Type B pancreatic cell (in vitro differentiated cells): ENCODE results near the gene FPR2. TPM values are rescaled to one million over a fixed set of nuclear protein-coding genes. Genes with fewer than 3 reads are reported as not detected.

Experiments
- DNase-seq: peaks from one replicate; pipeline ENCODE4 v3.0.0; 2021; ENCODE audit warnings: mixed read lengths; ENCODE audit not compliant: unreplicated experiment; ENCODE audit errors: extremely low spot score
- H3K27ac Mint-ChIP-seq: 2 replicates; pipeline ENCODE4 v1.8.0; 2021; ENCODE audit warnings: mild to moderate bottlenecking, mixed read lengths
- H3K27me3 Mint-ChIP-seq: 2 replicates; pipeline ENCODE4 v1.8.0; 2021; ENCODE audit warnings: mixed read lengths
- H3K36me3 Mint-ChIP-seq: 2 replicates; pipeline ENCODE4 v1.8.0; 2021; ENCODE audit warnings: mixed read lengths
- H3K4me1 Mint-ChIP-seq: one replicate; pipeline ENCODE4 v1.8.0; 2021; ENCODE audit warnings: mixed read lengths; ENCODE audit not compliant: unreplicated experiment
- H3K4me3 Mint-ChIP-seq: 2 replicates; pipeline ENCODE4 v1.8.0; 2021; ENCODE audit warnings: mild to moderate bottlenecking, mixed read lengths
- H3K9me3 Mint-ChIP-seq: 2 replicates; pipeline ENCODE4 v1.8.0; 2021; ENCODE audit warnings: mixed read lengths
- total RNA-seq: library from RNA; stranded (reverse); gene quantifications from 2 replicates; pipeline ENCODE4 v1.2.1, GENCODE V29; 2021; ENCODE audit warnings: low replicate concordance
- TF ChIP-seq, protein P1 (sequence below): fragments of 200-600 bp; sonication (generic); conservative IDR thresholded peaks from 2 replicates; pipeline ENCODE4 v1.5.0; 2021; ENCODE audit warnings: antibody characterized with exemption, mild to moderate bottlenecking

FPR2 gene
- total RNA-seq, 1 donor from 2014 or later, result not detected

DNA sequence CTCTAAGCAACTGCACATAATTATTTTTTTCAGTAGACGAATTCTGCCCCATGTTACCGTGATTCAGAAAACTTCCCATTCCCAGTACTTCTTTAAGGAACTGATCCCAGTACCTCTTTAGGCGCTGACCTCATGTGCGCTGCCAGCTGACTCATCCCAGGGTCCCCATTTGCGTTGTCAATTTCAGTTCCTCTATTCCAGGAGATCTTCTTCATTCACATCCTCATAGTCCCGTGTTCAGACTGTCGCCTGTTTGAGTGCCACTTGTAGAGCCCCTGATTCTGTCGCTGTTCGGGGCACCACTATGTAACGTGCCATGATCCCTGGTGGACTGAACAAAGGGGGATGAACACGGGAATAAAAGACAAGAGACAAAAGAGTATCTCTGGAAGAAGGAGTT lies 50.4 kb downstream of the FPR2 start:
- Mint-ChIP-seq H3K4me3 (no peak overlapping the region), H3K36me3 (no peaks in the 10 kb centered on the region), H3K27me3 (no peaks in the 10 kb centered on the region), H3K9me3 (peaks cover 4% of the 10 kb centered on the region), H3K4me1 (no peaks in the 10 kb centered on the region), H3K27ac (no peak overlapping the region)
- TF ChIP-seq, protein P1, sequence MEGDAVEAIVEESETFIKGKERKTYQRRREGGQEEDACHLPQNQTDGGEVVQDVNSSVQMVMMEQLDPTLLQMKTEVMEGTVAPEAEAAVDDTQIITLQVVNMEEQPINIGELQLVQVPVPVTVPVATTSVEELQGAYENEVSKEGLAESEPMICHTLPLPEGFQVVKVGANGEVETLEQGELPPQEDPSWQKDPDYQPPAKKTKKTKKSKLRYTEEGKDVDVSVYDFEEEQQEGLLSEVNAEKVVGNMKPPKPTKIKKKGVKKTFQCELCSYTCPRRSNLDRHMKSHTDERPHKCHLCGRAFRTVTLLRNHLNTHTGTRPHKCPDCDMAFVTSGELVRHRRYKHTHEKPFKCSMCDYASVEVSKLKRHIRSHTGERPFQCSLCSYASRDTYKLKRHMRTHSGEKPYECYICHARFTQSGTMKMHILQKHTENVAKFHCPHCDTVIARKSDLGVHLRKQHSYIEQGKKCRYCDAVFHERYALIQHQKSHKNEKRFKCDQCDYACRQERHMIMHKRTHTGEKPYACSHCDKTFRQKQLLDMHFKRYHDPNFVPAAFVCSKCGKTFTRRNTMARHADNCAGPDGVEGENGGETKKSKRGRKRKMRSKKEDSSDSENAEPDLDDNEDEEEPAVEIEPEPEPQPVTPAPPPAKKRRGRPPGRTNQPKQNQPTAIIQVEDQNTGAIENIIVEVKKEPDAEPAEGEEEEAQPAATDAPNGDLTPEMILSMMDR, result no peak
- DNase-seq, result no peak

DNA sequence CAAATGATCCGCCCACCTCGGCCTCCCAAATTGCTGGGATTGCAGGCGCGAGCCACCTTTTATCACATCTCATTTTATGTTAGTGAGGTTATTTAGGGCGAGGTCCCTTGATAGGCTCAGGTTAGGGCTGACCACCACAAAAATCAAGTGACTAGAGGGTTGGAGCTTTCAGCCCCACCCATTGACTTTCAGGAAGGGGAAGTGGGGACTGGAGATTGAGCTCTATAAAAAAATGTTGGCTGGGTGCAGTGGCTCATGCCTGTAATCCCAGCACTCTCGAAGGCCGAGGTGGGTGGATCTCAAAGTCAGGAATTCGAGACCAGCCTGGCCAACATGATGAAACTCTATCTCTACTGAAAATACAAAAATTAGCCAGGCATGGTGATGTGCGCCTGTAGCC lies 54.1 kb downstream of the FPR2 start:
- no peak overlapping the region for H3K4me3 Mint-ChIP-seq
- DNase-seq, result no peak
- H3K4me1 Mint-ChIP-seq, result no peaks in the 10 kb centered on the region
- H3K27ac Mint-ChIP-seq, result no peak overlapping the region
- H3K36me3 Mint-ChIP-seq, result no peaks in the 10 kb centered on the region
- no peaks in the 10 kb centered on the region for H3K27me3 Mint-ChIP-seq
- TF ChIP-seq, protein P1, result no peak
- no peaks in the 10 kb centered on the region for H3K9me3 Mint-ChIP-seq

DNA sequence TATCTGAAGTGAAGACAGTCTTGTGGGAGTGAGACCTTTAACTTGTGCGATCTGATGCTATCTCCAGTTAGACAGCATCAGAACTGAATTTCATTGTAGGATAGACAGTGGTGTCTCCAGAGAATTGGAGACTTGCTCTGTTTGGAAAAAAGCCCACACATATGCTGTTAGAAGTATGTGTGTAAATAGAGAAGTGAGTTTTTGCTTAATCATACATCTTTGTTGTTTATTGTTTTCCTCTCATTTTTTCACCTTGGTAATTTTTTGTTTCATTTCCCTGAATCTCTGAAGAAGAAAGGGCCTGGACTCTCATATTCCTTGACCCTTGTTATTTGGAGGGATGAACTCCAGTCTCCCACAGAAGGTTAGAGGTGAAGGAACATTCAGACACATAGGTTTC lies 55.7 kb downstream of the FPR2 start:
- no peaks in the 10 kb centered on the region for H3K9me3 Mint-ChIP-seq

DNA sequence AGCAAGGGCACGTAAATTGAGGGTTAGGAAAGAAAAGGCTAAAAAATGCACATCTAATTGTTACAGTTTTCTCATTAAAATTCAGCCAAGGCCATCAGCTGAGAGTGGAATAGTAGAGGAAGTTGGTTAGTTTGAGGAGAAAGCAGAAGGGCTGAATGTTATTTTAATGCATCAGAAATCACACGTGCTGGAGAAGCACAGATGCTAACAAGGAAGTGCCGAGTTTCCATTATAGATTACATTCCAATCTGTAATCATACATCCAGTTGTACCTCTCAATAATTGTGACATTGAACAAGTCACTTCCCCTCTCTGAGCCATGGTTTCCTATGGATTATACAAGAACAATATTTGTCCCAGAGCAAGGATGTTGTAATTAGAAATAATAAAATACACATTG lies 59.0 kb downstream of the FPR2 start:
- DNase-seq, result no peak
- H3K4me3 Mint-ChIP-seq, result no peak overlapping the region
- H3K36me3 Mint-ChIP-seq, result no peaks in the 10 kb centered on the region
- H3K9me3 Mint-ChIP-seq, result no peaks in the 10 kb centered on the region
- TF ChIP-seq, protein P1, result no peak
- H3K4me1 Mint-ChIP-seq, result no peaks in the 10 kb centered on the region
- no peak overlapping the region for H3K27ac Mint-ChIP-seq
- H3K27me3 Mint-ChIP-seq, result no peaks in the 10 kb centered on the region

More for the DNA sequence above, 55.7 kb downstream of the FPR2 start:
- H3K4me1 Mint-ChIP-seq, result no peaks in the 10 kb centered on the region
- DNase-seq, result no peak
- no peak overlapping the region for H3K27ac Mint-ChIP-seq
- H3K27me3 Mint-ChIP-seq, result no peaks in the 10 kb centered on the region
- TF ChIP-seq, protein P1, result no peak
- H3K4me3 Mint-ChIP-seq, result no peak overlapping the region
- no peaks in the 10 kb centered on the region for H3K36me3 Mint-ChIP-seq

Other genes starting within 250 kb of the FPR2 start
- gene SIGLEC6, start 229.5 kb upstream of the FPR2 start, total RNA-seq, result not detected in 2 replicates
- 7.9 and 14.0 TPM in 2 replicates for gene ZNF175, start 189.9 kb upstream of the FPR2 start, total RNA-seq
- not detected in 2 replicates for gene SIGLEC5, start 130.8 kb upstream of the FPR2 start, total RNA-seq
- gene SIGLEC14, start 114.4 kb upstream of the FPR2 start, total RNA-seq, result not detected in 2 replicates
- 12.8 and 28.7 TPM in 2 replicates for gene SPACA6, start 67.8 kb upstream of the FPR2 start, total RNA-seq
- gene HAS1, start 37.2 kb upstream of the FPR2 start, total RNA-seq, result not detected in 2 replicates
- gene FPR1, start 9.3 kb upstream of the FPR2 start, total RNA-seq, result not detected in 2 replicates
- not detected in 2 replicates for gene FPR3, start 34.0 kb downstream of the FPR2 start, total RNA-seq
- 14.7 and 21.3 TPM in 2 replicates for gene ZNF577, start 126.8 kb downstream of the FPR2 start, total RNA-seq
- 23.6 and 28.8 TPM in 2 replicates for gene ZNF649, start 143.8 kb downstream of the FPR2 start, total RNA-seq
- gene ZNF613, start 166.3 kb downstream of the FPR2 start, total RNA-seq, result 8.9 and 9.3 TPM in 2 replicates
- gene ZNF350, start 225.7 kb downstream of the FPR2 start, total RNA-seq, result 10.4 and 14.2 TPM in 2 replicates
- gene ZNF615, start 247.0 kb downstream of the FPR2 start, total RNA-seq, result 10.6 and 14.2 TPM in 2 replicates